ENCODE results near the gene TEAD1. TPM values are rescaled to one million over a fixed set of nuclear protein-coding genes. Genes with fewer than 3 reads are reported as not detected.

TEAD1 gene
- total RNA-seq, 2 donors from 2014 or later: 32.7 to 56.7 TPM

GRCh38 chr11:12733091-12733490 is 58.9 kb downstream of the TEAD1 start:
- Histone ChIP-seq H3K27ac (no peak overlapping the region), H3K4me3 (no peak overlapping the region), H3K4me1 (no peaks in the 10 kb centered on the region), H3K36me3 (no peaks in the 10 kb centered on the region), H3K9ac (ENCODE audit: low read depth in 2 of 2, low read length in 2 of 2) (no peak overlapping the region), H3K27me3 (no peaks in the 10 kb centered on the region), H3K9me3 (no peaks in the 10 kb centered on the region)
- intact Hi-C loops (cut with DNase I): loop anchor here (10.0 kb wide), 1 partner anchor 62 kb away; no protein-coding TSS in a partner anchor
- DNase-seq: no peak
- TF ChIP-seq, protein P1, sequence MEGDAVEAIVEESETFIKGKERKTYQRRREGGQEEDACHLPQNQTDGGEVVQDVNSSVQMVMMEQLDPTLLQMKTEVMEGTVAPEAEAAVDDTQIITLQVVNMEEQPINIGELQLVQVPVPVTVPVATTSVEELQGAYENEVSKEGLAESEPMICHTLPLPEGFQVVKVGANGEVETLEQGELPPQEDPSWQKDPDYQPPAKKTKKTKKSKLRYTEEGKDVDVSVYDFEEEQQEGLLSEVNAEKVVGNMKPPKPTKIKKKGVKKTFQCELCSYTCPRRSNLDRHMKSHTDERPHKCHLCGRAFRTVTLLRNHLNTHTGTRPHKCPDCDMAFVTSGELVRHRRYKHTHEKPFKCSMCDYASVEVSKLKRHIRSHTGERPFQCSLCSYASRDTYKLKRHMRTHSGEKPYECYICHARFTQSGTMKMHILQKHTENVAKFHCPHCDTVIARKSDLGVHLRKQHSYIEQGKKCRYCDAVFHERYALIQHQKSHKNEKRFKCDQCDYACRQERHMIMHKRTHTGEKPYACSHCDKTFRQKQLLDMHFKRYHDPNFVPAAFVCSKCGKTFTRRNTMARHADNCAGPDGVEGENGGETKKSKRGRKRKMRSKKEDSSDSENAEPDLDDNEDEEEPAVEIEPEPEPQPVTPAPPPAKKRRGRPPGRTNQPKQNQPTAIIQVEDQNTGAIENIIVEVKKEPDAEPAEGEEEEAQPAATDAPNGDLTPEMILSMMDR (IDR thresholded peaks at IDR 0.05): no peak

GRCh38 chr11:12734625-12735024 is 60.4 kb downstream of the TEAD1 start:
- Histone ChIP-seq H3K9ac (ENCODE audit: low read depth in 2 of 2, low read length in 2 of 2) (no peak overlapping the region), H3K4me3 (no peak overlapping the region), H3K27ac (no peak overlapping the region), H3K9me3 (no peaks in the 10 kb centered on the region), H3K27me3 (no peaks in the 10 kb centered on the region), H3K4me1 (no peaks in the 10 kb centered on the region), H3K36me3 (no peaks in the 10 kb centered on the region)
- TF ChIP-seq, protein P1 (IDR thresholded peaks at IDR 0.05): no peak
- DNase-seq: no peak
- intact Hi-C loops (cut with DNase I): loop anchor here (10.0 kb wide), 1 partner anchor 60 kb away; no protein-coding TSS in a partner anchor

DNA sequence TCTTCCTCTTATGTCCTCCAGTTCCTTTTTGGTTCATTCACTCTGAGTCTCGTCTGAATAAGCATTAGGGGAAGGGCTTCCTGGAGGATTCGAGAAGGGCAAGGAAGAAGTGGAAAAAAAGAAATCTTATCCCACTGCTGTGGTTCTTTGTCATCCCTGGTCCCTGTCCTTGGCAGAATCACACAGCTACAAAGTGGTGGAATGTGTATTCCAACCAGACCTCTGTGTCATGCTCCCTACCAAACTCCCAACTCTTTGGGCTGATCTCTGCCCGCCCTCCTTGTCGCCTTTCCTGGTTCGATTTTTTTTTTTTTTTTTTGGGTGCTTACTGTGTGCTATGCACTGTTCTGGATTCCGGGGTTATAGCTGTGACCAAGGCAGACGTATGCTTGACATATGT is 61.0 kb downstream of the TEAD1 start:
- Histone ChIP-seq H3K4me3 (no peak overlapping the region), H3K27me3 (no peaks in the 10 kb centered on the region), H3K27ac (no peak overlapping the region), H3K4me1 (no peaks in the 10 kb centered on the region), H3K9me3 (no peaks in the 10 kb centered on the region), H3K9ac (ENCODE audit: low read depth in 2 of 2, low read length in 2 of 2) (no peak overlapping the region), H3K36me3 (no peaks in the 10 kb centered on the region)
- DNase-seq: no peak
- intact Hi-C loops (cut with DNase I): loop anchor here (10.0 kb wide), 1 partner anchor 60 kb away; no protein-coding TSS in a partner anchor
- TF ChIP-seq, protein P1 (IDR thresholded peaks at IDR 0.05): no peak

DNA sequence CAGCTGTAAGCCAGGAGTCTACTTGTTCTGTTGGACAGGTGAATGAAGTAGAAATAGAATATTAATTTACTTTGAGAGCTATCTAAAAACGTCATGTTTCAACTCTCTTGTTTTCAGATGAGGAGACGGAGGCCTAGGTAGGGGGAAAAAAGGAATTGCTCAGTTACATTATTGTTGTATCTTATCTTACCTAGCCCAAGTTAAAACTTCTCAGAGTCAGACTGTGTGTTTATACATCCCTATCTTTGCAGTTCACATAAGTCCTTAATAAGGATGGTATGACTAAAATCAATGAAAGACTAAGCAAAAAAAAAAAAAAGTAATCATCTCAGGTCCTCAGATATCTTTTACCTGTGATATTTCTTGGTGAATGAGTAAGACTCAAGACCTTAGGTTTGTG is 62.8 kb downstream of the TEAD1 start:
- Histone ChIP-seq H3K27me3 (no peaks in the 10 kb centered on the region), H3K9me3 (no peaks in the 10 kb centered on the region), H3K9ac (ENCODE audit: low read depth in 2 of 2, low read length in 2 of 2) (no peak overlapping the region), H3K4me1 (no peaks in the 10 kb centered on the region), H3K27ac (no peak overlapping the region), H3K4me3 (no peak overlapping the region), H3K36me3 (no peaks in the 10 kb centered on the region)
- DNase-seq: no peak
- TF ChIP-seq, protein P1 (IDR thresholded peaks at IDR 0.05): no peak
- intact Hi-C loops (cut with DNase I): loop anchor here (10.0 kb wide), 1 partner anchor 58 kb away; no protein-coding TSS in a partner anchor

DNA sequence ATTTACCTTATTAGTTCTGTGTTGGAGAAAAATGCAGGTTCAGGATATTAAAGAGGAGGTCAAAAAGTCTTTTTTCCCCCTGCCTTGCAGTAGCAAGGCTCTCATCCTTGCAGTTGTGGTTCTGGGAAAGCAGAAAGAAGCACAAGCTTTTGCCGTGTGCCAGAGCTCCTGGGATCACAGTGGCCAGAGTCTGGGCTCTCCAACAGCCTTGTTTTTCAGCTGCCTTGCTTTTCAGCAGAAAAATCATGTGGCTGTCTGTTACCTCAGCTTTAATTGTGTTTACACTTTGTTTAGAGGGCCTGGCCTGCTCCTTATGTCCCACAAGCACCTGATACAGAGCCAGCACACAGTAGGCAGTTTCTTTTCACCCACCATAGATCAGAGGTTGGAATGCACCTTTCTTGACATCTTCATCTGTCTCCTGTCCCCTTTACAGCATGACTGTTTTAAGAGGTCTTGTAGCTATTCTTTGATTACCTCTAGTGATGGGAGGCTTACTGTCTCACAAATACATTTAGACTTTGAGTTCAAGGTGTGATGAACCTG is 67.5 kb downstream of the TEAD1 start:
- intact Hi-C loops (cut with DNase I): no loop called here
- H3K27ac ChIP-seq: no peak overlapping the region
- no peak overlapping the region for H3K4me3 ChIP-seq
- H3K9me3 ChIP-seq: no peaks in the 10 kb centered on the region
- no peaks in the 10 kb centered on the region for H3K4me1 ChIP-seq
- H3K36me3 ChIP-seq: no peaks in the 10 kb centered on the region
- H3K27me3 ChIP-seq: no peaks in the 10 kb centered on the region
- TF ChIP-seq, protein P1 (IDR thresholded peaks at IDR 0.05): no peak
- no peak overlapping the region for H3K9ac ChIP-seq (ENCODE audit: low read depth in 2 of 2, low read length in 2 of 2)
- no peak for DNase-seq

Measured in colonic mucosa (tissue), 4 donors.